GM10248 (cell line): Measurements from ENCODE around the gene SFRP2.

Experiments used
- CTCF ChIA-PET: fragments of 300-600 bp; sonication (Branson Sonifier 250); formaldehyde crosslinking; extraction: SDS; loops from one replicate; lab custom pipeline; 2021; ENCODE audit warnings: antibody characterized with exemption; lab: Yijun Ruan, JAX
- POLR2A ChIA-PET: fragments of 350-650 bp; sonication (Branson Sonifier 250); formaldehyde crosslinking; extraction: SDS; loops from one replicate; lab custom pipeline; 2020; ENCODE audit warnings: antibody characterized with exemption; lab: Yijun Ruan, JAX
- DNase-seq: peaks from one replicate; pipeline ENCODE4 v3.0.0; 2012; ENCODE audit errors: extremely low spot score
- TF ChIP-seq, protein P1 (sequence below): IDR thresholded peaks from 2 replicates; pipeline ENCODE4 v1.5.1; 2012; ENCODE audit warnings: mild to moderate bottlenecking, low read depth; ENCODE audit errors: extremely low read depth, missing control alignments, control extremely low read depth

The SFRP2 gene

DNA sequence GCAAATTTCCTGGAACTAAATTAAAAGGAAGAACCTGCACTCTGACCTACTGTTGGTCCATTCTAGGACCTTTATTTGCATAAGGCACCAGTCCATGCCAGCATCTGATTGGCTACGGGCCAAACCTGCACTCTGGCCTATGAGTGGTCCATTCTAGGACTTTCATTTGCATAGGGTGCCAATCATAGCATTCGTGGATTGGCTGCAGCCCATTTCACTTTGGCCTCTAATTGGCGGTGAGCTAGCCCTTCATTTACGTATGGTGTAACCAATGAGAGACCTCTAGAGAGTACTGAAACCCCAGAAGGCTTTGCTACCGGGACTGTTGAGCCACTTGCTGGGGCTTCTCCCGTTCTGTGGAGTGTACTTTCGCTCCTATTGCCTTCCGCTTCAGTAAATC lies 23.0 kb downstream of the SFRP2 start:
- CTCF ChIA-PET = no interaction called here
- TF ChIP-seq, protein P1, sequence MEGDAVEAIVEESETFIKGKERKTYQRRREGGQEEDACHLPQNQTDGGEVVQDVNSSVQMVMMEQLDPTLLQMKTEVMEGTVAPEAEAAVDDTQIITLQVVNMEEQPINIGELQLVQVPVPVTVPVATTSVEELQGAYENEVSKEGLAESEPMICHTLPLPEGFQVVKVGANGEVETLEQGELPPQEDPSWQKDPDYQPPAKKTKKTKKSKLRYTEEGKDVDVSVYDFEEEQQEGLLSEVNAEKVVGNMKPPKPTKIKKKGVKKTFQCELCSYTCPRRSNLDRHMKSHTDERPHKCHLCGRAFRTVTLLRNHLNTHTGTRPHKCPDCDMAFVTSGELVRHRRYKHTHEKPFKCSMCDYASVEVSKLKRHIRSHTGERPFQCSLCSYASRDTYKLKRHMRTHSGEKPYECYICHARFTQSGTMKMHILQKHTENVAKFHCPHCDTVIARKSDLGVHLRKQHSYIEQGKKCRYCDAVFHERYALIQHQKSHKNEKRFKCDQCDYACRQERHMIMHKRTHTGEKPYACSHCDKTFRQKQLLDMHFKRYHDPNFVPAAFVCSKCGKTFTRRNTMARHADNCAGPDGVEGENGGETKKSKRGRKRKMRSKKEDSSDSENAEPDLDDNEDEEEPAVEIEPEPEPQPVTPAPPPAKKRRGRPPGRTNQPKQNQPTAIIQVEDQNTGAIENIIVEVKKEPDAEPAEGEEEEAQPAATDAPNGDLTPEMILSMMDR = no peak
- POLR2A ChIA-PET = no interaction called here
- no peak for DNase-seq

DNA sequence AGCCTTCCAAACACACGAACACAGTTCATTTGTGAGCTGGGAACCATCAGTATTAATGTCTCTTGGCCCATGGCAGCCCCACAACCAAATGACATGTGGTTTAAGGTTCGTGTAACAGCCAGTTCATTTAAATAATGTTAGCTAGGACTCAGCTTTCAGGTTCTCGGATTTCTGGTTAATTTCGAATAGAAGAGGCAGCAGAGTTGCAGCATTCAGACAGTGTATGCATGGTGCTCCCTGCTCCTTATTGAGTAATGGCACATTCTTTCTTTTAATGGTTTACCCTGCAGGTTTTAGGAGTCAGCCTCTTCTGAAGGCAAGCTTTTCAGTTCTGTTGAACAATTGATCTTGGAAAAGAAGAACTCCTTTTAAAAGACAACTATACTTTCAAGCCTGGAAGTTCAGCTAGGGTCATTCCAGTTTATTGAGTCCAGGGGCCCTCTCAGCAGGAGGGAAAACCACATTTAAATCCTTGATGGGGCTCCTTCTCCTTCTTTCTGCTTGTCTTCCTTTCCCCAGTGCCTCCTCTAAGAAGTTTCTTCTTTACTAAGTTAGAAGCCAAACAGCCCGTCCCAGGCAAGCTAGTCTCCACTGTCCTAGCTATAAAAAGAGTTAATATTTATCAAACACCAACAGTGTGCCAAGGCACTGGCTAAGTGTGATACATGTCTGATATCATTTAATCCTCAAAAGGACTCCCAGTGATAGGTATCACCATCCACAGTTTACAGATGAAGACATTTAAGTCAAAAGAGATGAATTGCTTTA lies 24.1 kb downstream of the SFRP2 start:
- TF ChIP-seq, protein P1 = no peak
- ChIA-PET POLR2A (no interaction called here), CTCF (interaction anchor here (0.8 to 1.7 kb wide), 6 partner anchors 10 to 421 kb away, joined by 3 to 5 read pairs (median 3); no protein-coding TSS in a partner anchor)
- DNase-seq = no peak

GRCh38 chr4:153763404-153763803 lies 25.5 kb downstream of the SFRP2 start:
- ChIA-PET POLR2A (no interaction called here), CTCF (interaction anchor here (1.1 to 1.5 kb wide), 2 partner anchors 12 to 21 kb away, joined by 3 read pairs; no protein-coding TSS in a partner anchor)
- TF ChIP-seq, protein P1 = no peak
- no peak for DNase-seq

DNA sequence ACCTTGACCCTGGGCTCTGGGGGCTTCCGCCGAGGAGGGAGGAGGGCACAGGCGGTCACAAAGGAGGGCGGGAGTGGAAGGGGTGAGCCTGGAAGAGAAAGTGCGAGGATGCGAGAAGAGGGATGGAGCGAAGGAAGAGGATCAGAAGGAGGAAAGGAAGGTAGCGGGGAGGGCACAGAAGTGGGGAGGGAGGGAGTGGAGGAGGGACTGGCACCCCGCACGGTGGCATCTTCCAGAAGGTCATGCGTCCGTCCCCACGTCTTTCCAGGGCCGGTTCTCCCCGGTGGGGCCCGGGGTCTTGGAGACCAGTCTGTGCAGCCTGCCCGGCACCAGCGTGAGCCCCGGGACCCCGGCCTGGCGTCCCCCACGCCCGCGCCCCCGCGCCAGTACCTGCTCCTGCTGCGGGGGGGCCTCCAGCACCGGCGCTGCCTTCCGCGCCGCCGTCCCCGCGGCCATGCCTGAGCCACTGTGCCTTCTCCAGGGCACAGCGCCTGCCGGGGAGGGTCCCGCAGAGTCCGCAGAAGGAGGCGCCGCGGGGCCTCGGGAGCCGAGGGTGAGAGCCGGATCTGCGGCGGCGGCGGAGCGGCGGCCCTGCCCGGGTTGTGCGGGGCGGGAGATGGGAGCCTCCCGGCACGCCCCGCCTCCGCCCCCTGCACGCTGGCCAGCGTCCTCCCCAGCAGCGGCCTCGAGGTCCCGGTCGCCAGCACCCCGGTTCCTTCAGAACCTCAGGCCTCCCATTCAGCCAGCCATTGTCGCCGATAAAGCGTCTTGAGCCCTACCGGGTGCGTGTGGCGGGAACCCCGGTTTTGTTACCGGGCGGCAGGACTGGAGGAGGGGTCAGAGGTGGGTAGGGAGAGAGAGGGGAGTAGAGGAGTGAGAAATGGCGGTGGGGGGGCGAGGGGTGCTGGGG lies 29.2 kb downstream of the SFRP2 start, which contains the start of gene RNF175:
Gene RNF175 (minus strand): TSS at position 618 of the 910 bp plus-strand sequence. CDS start 162 bp downstream, at position 456.
- no peak for DNase-seq
- ChIA-PET CTCF (interaction anchor here (2.4 kb wide), 1 partner anchor 9 kb away, joined by 9 read pairs; no protein-coding TSS in a partner anchor), POLR2A (no interaction called here)
- TF ChIP-seq, protein P1 = no peak

DNA sequence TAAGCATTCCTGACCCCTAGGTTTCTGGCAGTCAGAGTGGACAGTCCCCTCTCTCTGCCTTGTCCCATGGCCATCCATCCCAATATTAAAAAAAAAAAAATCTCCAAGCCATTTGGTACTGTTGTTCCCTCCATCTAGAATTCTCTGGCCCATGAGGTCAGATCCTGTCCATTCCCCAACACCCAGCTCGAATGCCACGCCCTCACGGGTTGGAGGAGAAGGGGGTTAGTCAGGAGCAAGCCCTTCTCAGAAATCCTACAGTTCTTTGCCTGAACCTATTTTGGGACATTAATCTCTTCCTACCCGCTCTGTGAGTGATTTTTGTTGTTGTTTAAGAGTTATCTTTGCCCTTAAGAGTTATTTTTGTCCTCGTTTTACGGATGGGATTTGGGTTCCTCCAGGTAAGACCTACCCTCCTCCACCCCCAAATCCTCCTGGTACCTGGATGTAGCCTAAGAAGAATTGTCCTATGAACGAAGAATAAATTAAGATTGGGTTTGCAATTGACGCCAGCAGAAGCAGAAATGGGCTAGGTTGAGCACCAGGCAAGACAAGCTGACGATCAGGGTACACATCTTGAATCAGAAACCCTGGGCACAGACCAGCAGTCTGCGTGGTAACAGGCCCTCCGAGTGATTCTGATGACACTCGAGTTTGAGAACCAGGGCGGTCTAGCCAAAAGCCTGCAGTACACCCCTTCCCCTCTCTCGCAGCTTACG lies 30.0 kb downstream of the SFRP2 start:
- ChIA-PET POLR2A (no interaction called here), CTCF (no interaction called here)
- DNase-seq = no peak
- TF ChIP-seq, protein P1 = no peak

DNA sequence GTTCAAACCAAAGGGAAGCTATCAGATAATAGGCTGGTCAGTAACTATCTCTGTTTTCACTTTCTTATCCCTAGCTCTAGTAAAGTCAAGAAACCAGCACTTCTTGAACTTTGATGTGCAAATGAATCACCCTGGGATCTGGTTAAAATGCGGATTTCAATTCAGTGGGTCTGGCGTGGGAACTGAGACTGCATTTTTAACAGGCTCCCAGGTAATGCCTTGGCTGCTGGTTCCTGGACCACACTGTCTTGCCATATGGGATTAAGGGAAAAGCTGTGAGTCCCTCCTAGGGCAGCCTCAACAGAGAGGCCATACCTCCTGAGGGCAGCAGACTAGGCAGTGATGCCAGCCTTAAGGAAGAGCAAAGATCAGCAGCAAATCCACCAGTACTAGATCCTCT lies 30.7 kb downstream of the SFRP2 start:
- no peak for DNase-seq
- ChIA-PET CTCF (no interaction called here), POLR2A (no interaction called here)
- TF ChIP-seq, protein P1 = no peak
